G401.6 (cell line): ENCODE data around the gene DNLZ.

Experiments
- FAIRE-seq: peaks from 2 replicates; lab custom pipeline; 2012; peaks lifted over from hg19 to GRCh38; lab: Jason Lieb, UNC

The DNLZ gene

DNA sequence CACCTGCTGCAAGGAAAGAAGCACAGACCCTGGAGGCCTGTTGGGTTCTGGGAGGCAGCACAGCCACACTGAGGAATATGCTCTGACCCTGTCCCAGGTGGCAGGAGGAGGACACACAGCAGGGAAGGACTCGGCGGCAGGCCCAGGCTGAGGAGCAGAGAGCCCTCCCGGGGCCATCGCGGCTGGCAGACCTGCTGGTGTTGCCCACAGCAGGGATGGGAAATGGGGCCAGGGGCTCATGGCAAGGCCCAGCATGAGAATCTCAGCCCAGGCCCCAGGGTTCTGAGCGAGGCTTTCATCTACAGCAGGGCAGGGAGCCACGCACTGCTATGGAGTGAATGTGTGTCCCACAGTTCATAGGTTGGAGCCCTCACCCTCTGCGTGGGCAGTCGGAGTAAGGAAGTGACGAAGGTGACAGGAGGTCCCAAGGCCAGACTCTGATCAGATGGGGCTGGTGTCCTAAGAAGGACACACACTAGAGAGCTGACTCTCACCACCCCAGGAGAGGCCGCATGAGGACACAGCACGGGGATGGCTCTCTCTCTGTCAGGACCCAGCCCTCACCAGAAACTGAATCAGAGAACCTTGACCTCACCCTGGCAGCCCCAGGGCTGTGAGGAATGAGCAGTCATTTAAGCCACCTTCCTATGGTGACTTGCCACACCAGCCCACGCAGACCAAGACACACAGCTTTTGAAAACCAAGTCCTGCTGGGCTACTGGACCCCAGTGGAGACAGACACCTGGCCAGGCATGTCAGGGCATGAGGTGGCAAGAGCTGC, 46.5 kb downstream of the DNLZ start:
- no peak for FAIRE-seq

DNA sequence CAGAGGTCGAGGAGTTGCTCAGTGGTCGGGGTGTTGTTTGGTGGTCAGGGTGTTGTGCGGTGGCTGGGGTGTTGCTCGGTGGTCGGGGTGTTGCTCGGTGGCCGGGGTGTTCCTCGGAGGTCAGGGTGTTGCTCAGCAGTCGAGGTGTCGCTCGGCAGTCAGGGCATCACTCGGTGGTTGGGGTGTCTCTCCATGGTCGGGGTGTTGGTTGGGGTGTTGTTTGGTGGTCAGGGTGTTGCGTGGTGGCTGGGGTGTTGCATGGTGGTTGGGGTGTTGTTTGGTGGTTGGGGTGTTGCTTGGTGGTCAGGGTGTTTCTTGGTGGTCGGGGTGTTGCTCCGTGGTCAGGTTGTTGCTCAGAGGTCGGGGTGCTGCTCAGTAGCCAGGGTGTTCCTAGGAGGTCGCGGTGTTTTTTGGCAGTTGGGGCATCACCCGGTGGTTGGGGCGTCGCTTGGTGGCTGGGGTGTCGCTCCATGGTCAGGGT, 47.2 kb downstream of the DNLZ start:
- FAIRE-seq: no peak

DNA sequence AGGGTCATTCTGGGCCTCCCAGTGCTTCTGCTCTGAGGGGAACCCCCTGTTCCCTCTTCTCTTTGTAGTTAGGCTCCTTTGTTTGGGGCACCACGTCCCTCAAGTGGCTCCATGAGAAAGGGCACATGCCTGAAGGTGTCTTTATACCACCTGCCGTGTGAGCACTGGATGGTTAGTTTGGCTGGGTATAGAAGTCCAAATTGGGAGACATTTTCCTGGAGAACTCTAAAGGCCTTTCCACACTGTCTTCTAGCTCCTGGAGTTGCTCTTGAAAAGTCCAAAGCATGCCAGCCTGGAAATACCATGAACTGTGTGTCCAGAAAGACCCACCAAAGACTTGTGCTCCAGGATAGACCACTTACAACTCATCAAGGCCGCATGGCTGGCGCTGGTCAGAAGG, 48.6 kb downstream of the DNLZ start:
- FAIRE-seq: no peak

DNA sequence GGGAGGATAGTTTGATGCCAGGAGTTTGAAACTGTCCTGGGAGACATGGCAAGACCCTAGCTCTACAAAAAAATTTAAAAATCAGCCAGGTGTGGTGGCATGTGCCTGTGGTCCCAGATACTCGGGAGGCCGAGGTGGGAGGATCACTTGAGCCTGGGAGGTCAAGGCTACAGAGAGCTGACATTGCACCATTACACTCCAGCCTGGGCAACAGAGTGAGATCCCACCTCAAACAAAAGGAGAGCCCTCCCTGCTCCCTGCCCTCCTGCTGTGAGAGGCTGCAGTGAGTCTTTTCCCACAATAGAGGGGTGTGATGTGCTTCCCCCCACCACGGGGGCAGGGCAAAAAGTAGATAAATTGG, 49.5 kb downstream of the DNLZ start:
- no peak for FAIRE-seq

DNA sequence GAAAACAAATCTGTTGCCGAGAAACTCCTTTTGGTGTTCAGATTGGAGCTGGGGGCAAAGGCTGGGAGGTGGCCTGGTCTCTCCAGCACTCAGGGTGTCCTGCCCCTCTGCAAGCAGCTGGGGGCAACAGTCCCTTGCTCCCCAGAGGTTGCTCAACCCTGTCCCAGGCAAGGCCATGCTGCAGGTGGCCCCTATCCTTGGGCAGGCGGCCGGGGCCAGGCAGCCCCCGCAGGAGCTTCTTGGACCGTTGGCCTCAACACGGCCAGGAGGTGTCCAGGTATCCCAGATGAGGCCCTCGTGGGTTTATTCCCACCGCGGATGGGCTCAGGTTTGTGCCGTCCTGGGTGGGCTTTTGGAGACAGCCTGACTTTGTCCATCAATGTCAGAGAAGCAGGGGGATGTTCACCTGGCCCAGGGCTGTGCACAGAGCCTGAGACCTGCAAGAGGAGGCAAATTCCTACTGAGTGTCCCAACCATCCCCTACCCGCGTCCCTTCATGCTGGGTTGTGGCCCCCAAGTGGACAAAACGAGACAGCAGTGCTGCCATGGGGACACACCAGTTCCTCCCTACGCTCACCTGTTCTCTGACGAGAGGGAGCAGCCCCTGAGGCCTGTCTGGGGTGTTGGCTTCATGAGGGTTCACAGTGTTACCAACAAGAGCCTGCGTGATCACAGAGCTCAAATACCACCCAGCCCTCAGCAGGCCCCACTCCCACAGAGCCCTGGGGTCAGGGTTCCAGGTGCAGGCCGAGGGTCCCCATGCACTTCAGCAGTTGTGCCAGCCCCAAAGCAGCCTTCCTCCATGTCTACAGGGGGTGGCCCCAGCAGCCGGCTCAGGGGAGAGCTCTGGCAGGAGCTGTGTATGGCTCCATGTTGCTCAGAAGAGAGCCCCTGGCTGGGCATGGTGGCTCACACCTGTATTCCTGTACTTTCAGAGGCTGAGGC, 50.2 kb downstream of the DNLZ start:
- FAIRE-seq: no peak

DNA sequence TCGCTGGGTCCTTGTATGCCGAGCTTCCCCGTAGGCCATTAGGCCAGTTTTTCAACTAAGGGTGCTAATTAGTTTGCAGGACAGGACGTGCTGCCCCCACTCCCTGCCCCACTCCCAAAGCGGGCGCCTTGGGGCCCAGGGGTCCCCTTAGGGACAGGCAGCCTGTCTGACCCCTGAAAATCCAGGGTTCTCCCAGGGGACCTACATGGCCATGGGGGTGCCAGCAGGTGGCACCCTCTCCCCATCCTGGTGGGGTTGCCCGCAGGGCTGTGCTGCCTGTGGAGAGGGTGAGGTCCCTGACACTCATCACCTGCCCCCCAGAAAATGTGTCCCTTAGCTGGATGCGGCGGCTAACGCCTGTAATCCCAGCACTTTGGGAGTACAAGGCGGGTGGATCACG, 51.1 kb downstream of the DNLZ start:
- no peak for FAIRE-seq

DNA sequence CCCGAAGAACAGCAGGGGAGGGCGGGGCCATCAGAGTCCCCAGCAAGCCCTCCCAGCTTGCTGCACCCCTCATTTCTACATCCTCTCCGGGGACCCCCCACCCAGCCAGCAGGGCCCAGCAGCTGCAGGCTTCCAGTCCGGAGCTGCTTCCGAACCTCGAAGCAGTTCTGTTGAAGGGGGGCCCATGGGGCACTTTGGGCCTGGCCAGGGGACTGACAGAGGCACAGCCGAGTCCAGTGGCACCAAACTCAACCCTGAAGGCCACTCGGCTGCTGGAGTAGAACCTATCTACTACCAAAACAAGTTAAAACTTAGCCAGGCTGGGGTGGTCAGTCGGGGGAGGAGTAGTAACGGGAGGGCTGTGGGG, 51.6 kb downstream of the DNLZ start:
- no peak for FAIRE-seq

DNA sequence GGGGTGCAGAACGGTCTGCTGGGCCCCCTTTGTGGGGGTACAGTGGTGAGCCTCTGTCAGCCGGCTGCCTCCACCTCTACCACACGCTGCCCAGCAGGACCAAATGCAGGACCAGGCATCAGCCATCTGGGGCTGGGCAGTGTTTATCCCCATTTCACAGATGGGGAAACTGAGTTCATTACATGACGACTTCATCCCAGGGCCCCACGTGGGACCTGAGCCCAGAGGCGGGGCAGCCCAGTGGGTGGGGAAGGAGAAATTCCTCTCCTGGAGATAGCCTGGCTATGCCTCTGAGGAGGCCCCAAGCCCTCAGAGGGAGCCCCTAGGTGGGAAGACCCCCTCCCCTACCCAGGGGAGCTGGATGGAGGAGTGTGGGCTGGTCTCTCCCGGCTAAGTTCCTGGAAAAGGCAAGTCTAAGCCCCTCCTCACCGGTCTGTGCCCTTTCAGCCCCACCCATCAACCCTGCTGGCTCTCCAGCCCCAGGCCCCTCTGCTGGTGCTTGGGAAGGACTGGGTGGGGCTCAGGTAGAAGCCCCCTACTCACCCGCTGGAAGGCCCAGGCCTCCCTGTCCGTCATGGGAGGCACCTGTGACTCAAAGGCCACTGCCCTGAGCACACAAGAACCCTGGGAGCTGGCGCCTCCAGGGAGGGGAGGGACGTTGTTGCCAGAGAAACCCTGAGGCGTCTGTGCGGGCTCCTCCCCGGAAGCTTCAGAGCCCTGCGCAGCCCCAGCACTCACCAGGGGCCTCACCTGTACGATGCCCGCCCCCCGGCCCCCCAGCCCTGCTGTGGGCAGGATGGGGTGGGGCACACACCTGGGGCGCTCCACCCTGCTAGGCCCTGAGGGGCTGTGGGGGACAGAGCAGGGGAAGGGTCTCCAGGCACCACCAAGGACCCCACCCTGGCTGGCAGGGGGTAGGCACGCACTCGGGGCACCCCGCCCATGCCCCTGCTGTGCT, 52.2 kb downstream of the DNLZ start:
- no peak for FAIRE-seq

DNA sequence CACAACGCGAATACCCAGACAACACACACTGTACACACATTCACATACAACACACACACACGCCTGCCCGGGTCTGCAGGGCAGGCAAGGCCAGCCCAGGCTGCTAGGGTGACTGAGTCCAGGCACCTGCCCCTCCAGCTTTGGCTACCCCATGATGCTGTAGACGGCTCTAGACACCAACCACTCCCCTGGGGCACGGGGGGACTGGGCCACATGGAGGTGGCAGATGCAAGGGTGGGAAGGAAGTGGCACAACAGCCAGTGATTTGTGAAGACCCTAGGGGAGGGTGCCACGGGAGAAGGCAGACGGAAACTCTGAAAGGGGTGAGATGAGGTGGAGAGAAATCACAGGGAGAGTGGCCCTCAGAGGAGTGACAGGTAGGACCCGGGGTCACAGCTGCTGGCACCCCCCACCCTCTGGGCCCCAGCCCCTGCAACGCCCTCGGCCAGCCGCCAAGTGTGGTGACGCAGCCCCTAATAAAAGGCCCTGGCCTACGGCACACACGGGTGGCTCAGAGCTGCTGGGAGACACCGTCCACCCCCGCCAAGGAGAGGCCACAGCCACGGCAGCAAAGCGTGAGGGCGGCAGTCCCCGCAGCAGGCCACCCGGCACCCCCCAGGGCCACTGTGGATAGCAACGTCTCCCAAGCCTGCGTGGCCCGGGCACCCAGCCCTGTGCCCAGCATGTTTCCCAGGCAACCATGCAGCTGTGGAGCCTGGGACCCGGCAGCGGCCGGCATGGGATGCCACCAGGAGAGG, 53.1 kb downstream of the DNLZ start:
- FAIRE-seq: no peak

DNA sequence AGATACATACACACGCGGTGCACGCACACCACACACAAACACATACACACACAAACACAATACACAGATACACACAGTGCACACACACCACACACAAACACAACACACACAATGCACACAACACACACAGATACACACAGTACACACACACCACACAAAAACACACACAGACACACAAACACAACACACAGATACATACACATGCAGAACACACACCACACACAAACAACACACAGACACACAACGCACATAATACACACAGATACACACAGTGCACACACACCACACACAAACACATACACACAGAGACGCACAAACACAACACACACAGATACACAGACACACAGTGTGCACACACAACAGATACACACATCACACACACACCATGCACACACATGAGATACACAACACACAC, 53.7 kb downstream of the DNLZ start:
- FAIRE-seq: no peak
